SK-N-DZ (cell line): ENCODE results near the gene DCAF5.
"Not testable (repeated sequence)": the region's sequence is repeated elsewhere in the genome, so short reads cannot be mapped to it uniquely, and the experiment has no call there.

Source experiments
- DNase-seq: peaks from one replicate; pipeline ENCODE4 v3.0.0-alpha.2; 2015; ENCODE audit warnings: low spot score

The DCAF5 gene

DNA sequence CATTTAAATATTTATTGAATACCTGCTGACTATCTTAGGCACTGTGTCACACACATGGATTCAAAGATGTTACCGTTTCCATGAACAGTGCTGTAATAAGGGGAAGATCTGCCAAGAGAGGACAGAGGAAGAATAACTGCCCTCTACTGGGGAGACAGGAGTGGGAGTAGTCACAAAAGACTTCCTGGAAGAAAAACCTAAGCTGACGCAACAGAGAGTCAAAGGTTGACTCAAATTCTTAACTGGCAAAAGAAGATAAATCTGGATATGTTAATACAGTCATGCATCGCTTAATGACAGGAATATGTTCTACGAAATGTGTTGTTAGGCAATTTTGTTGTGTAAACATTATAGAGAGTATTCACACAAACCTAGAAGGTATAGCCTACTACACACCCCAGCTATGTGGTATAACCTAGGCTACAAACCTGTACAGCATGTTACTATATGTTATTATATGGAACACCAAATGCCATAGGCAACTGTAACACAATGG, 51.5 kb downstream of the DCAF5 start:
- peak; percentile 3 for DNase-seq

DNA sequence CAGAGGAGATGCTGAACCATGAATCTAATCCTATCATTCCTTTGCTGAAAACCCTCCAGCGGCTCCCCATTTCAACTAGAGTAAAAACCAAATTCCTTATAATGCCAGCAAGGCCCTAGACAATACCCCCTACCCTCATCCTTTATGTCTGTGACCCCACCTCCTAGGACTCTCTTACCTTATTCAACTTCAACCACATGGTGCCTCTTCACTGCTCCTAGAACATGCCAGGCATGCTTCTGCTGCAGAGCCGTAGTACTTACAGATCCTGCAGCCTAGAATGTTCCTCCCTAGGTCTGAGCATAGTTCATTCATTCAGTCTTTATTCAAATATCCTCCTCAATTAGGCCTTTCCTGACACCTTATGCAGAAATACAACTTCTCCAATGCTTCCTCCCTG, 54.9 kb downstream of the DCAF5 start:
- DNase-seq: no peak

GRCh38 chr14:69096781-69097475, 56.0 kb downstream of the DCAF5 start:
- no peak for DNase-seq

DNA sequence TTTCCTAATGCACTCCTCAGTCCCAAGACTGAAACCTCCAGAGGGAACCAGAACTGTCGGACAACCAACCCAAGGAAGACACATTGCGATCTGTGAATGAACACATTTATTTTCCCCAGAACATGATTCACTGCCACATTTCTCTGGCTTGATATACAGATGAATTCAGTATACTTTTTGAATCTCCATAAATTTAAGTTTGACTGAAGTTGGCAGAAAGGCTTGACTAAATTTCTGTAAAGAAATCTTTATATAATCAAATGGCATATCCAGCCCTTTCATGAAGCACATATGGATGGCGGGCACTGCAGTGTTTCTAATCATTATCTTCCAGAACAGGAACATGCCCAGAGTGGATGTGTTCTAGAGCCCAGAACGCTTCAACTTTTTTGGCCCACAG, 56.7 kb downstream of the DCAF5 start:
- no peak for DNase-seq

- no peak for DNase-seq
Observed at GRCh38 chr14:69094481-69094880, 58.4 kb downstream of the DCAF5 start.

DNA sequence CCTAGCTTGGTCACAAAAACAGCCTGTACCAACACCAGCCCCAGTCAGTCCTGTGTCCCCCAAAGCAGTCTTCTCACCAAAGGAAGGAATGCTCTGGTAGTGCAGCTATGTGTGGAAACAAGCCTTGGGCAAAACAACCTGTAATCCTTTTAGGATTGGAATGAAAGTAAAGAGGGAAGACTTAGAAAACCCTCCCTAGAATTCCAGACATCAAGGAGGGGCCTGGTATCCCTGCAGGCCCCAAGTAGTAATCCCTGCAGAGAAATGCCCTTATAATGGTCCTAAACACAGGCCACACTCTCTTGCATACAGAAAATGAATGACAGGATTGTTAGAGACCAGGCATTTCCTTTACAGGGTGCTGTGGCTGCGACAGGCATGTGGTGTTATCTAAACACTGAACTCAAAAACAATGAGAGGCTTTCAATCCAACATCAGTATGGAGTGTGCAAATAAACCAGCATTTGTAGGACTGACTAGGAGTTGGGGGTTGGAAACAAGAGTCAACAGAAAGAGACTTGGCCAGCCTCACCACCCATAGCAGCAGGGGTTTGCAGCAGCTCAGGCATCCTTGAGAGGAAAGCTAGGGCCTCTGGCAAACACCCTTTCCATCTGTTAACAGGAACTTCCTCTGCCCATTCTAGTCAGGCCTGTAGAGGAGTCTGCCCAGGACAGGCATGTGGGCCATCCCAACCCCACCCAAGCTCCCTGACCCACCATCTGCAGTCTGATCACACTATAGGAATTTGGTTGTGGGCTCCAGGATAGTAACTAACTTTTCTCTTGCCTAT, 59.1 kb downstream of the DCAF5 start:
- no peak for DNase-seq

GRCh38 chr14:69092840-69093422, 60.0 kb downstream of the DCAF5 start:
- DNase-seq: no peak

GRCh38 chr14:69091695-69092094, 61.2 kb downstream of the DCAF5 start:
- no peak for DNase-seq

GRCh38 chr14:69091006-69091405, 61.9 kb downstream of the DCAF5 start:
- no peak for DNase-seq

DNA sequence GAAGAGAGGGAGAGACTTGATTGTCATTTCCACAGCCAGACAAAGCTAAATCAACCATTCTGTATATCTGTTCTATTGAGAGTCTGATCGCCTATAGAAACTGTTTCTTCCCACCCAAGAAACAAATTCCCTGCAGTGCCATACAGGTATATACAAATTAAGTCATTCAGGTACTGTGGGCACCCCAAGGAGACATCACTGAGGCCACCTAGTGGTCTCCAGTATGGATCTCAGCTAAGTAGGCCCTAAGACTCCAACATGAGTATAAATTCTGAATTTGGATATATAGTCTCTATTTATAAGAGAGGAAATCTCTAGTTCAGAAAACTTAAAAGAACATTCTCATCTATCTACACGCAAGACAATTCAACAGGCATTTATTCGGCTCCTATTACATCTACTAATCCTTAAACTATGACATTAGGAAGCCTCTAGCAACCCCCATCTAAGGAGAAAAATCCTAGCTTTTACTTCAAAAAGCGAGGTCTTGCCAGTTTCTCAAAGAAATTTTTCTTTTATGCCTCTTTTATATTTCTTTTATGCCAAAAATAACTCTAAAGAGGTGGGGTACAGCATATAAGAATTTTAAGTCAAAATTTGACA, 62.6 kb downstream of the DCAF5 start:
- DNase-seq: peak; percentile 31

- DNase-seq: no peak
Observed at GRCh38 chr14:69089046-69089445, 63.9 kb downstream of the DCAF5 start.

GRCh38 chr14:69088586-69088985, 64.3 kb downstream of the DCAF5 start:
- no peak for DNase-seq

DNA sequence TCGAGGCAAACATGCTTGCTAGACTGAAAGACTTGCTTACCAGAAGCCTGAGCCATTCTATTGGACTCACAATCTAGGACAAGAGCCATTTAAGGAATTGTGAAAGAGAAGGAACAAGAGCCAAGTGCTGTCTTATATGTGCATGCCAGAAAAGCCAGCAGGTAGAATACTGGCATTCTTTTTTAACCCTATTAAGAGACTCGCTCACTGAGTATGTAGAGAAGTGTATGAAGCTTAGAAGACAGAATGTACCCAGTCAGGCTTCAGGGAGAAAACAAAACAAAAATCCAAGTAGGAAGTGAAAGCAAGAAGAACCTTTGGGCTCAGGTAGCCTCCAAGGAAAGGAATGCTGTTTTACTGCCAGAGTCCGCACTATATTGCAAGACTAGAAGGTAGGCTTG, 65.9 kb downstream of the DCAF5 start:
- no peak for DNase-seq

DNA sequence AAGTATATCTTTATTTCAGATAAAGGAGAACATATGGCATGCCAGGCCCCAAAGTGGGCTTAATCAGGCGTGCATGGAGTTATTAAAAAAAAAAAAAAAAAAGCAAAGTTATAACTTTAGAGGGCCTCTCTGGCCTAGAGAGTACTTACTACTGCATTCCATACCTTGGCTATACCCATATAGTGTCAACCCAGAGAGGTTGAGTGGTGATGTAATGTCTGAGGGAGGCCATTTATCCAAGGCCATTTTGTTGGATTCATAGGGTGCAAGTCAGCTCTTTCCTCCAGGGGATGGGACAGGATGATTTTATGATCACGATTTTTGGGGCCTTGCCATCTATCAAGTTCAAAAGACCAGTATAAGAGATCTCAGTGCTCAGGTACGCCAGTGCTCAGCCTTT, 66.4 kb downstream of the DCAF5 start:
- no peak for DNase-seq

DNA sequence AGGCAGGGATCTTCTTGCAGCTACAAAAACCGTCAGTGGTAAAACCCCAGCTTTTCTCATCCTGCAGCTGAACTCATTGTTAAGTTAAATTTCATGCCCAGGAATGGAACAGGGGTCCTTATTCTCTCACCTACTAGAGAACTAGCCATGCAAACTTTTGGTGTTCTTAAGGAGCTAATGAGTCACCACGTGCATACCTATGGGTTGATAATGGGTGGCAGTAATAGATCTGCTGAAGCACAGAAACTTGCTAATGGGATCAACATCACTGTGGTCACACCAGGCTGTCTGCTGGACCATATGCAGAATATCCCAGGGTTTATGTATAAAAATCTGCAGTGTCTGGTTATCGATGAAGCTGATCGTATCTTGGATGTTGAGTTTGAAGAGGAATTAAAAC, 68.9 kb downstream of the DCAF5 start:
- no peak for DNase-seq

GRCh38 chr14:69083181-69083580, 69.7 kb downstream of the DCAF5 start:
- no peak for DNase-seq

DNA sequence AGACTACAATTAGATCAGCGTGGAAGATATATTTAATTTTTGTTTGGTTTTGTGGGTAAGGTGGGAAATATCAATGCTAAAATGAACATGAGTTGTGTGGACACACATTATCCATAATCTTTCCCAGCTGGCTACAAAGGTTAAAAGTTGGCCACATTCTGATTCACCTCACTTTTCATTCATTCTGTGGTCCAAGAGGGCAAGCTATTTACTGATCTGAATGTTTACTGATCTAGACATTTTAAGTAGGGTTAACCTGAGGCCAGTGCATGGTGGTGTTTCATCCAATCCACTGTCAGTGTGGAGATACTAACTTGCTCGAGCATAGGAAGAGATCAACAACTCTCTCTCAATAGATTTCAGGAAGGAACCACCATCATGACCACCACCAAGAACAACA, 71.6 kb downstream of the DCAF5 start:
- no peak for DNase-seq

- no peak for DNase-seq
Observed at GRCh38 chr14:69079747-69080146, 73.2 kb downstream of the DCAF5 start.

DNA sequence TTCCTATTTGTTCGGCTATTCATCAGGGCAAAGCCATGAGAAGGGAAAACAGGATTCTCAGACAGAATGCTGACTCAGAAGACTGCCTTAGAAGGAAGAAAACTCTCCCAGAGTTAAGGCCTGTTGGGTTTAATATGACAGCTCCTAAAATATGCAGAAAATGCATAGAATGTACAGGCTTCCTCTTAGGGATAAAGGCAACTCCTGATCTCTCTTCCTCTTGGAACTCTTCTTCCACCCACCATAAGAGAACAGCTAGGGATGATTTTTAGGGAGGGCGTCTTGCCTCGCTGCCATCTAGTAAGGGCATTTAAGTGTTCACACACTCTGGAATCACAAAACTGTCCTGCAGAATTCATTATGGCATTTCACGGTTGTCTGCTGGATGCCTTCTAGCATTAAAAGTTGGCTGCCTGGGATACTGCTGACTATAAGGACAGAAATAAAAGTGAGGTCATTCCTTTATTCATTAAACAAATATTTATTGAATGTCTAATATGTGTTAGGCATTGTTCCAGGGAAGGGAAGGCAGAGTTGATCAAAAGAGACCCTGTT, 73.7 kb downstream of the DCAF5 start:
- no peak for DNase-seq

GRCh38 chr14:69077841-69078240, 75.1 kb downstream of the DCAF5 start:
- DNase-seq: no peak

DNA sequence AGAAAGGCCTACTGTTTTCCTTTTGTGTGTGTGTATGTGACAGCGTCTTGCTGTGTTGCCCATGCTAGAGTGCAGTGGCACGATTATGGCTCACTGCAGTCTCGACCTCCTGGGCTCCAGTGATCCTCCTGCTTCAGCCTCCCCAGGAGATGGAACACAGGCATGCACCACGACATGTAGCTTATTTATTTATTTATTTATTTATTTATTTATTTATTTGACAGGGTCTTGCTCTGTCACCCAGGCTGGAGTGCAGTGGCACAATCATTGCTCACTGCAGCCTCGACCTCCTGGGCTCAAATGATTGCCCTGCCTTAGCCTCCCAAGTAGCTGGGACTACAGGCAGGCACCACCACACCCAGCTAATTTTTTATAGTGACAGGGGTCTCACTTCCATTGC, 75.7 kb downstream of the DCAF5 start:
- not testable (repeated sequence) for DNase-seq

- DNase-seq: no peak
Observed at GRCh38 chr14:69076341-69076740, 76.6 kb downstream of the DCAF5 start.
